GM12864 (cell line): ENCODE data around the gene CDK5RAP2.
"Not testable (repeated sequence)": the region's sequence is repeated elsewhere in the genome, so short reads cannot be mapped to it uniquely, and the experiment has no call there.

Experiments
- DNase-seq: peaks from one replicate; pipeline ENCODE4 v3.0.0-alpha.2; 2011; ENCODE audit warnings: low read depth
- H3K4me3 ChIP-seq: 2 replicates; pipeline ENCODE4 v1.5.1; 2011; ENCODE audit warnings: mild to moderate bottlenecking, low read depth, low read length, control low read depth
- CTCF ChIP-seq: IDR thresholded peaks from 2 replicates; pipeline ENCODE4 v1.5.1; 2011; ENCODE audit warnings: low read depth, mild to moderate bottlenecking, moderate library complexity, low read length, control low read depth, inconsistent platforms; ENCODE audit errors: missing control alignments

The CDK5RAP2 gene

DNA sequence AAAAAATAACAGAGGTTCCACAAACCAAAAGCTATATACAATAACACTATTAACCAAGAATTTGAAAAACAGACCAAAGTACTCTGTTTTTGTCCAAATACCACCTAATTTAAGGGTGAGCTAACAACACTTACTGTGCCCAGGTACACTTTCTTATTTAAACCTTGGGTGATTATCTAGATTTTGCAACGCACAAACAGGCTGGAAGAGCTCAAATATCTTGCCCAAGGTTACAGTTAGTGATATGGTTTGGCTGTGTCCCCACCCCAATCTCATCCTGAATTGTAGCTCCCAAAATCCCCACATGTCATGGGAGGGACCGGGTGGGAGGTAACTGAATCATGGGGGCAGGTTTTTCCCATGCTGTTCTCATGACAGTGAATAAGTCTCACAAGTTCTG, 58.9 kb downstream of the CDK5RAP2 start:
- no peak overlapping the region for H3K4me3 ChIP-seq
- TF ChIP-seq CTCF, result no peak
- no peak for DNase-seq

DNA sequence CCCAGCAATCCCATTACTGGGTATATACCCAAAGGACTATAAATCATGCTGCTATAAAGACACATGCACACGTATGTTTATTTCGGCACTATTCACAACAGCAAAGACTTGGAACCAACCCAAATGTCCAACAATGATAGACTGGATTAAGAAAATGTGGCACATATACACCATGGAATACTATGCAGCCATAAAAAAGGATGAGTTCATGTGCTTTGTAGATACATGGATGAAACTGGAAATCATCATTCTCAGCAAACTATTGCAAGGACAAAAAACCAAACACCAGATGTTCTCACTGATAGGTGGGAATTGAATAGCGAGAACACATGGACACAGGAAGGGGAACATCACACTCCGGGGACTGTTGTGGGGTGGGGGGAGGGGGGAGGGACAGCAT, 64.0 kb downstream of the CDK5RAP2 start:
- DNase-seq, H3K4me3 ChIP-seq: not testable (repeated sequence)

- not testable (repeated sequence) for DNase-seq, H3K4me3 ChIP-seq
These were observed 64.5 kb downstream of the CDK5RAP2 start for GRCh38 chr9:120515481-120515880.

- no peak for DNase-seq
- H3K4me3 ChIP-seq, result no peak overlapping the region
- TF ChIP-seq CTCF, result no peak
These were observed 65.6 kb downstream of the CDK5RAP2 start for GRCh38 chr9:120514405-120514804.

GRCh38 chr9:120513825-120514396, 66.1 kb downstream of the CDK5RAP2 start:
- no peak for TF ChIP-seq CTCF
- no peak for DNase-seq
- no peak overlapping the region for H3K4me3 ChIP-seq

DNA sequence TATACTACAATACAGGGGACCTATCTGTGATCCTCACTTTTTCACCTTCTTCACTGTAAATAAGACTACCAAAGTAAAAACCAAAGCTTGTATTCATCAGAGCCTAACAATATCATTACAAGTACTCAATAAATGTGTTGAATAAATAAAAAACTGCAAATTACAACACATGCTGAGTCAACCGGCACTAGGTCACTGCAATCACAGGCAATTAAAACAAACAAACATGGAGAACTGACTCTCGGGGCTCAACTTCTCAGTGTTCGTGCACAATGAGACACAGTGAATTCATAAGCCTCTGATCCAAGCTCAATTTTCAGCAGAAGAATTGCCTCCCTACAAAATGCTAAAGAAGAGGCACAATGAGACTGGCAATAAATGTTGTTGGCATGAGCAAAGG, 69.2 kb downstream of the CDK5RAP2 start:
- H3K4me3 ChIP-seq, result no peak overlapping the region
- DNase-seq, result no peak
- no peak for TF ChIP-seq CTCF

- TF ChIP-seq CTCF, result no peak
- H3K4me3 ChIP-seq, result no peak overlapping the region
- DNase-seq, result no peak
These were observed 71.9 kb downstream of the CDK5RAP2 start for GRCh38 chr9:120507936-120508510.

DNA sequence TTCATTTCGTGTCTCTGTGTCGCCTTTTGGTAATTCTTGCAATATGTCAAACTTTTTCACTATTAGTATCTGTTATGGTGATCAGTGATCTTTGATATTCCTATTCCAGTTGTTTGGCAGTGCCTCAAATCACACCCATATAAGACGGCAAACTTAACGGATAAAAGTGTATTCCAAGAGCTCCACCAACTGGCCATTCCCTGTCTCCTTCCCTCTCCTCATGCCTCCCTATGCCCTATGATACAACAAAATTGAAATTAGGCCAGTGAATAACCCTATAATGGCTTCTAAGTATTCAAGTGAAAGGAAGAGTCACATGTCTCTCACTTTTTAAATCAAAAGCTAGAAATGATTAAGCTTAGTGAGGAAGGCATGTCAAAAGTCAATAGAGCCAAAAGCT, 74.8 kb downstream of the CDK5RAP2 start:
- no peak overlapping the region for H3K4me3 ChIP-seq
- no peak for DNase-seq
- no peak for TF ChIP-seq CTCF
